Cerebellar cortex (tissue), 1 donor: ENCODE results near the gene OR2AE1.

Source experiments
- DNase-seq: peaks from one replicate; pipeline ENCODE4 v3.0.0-alpha.2; 2015; ENCODE audit warnings: low spot score

OR2AE1 gene

DNA sequence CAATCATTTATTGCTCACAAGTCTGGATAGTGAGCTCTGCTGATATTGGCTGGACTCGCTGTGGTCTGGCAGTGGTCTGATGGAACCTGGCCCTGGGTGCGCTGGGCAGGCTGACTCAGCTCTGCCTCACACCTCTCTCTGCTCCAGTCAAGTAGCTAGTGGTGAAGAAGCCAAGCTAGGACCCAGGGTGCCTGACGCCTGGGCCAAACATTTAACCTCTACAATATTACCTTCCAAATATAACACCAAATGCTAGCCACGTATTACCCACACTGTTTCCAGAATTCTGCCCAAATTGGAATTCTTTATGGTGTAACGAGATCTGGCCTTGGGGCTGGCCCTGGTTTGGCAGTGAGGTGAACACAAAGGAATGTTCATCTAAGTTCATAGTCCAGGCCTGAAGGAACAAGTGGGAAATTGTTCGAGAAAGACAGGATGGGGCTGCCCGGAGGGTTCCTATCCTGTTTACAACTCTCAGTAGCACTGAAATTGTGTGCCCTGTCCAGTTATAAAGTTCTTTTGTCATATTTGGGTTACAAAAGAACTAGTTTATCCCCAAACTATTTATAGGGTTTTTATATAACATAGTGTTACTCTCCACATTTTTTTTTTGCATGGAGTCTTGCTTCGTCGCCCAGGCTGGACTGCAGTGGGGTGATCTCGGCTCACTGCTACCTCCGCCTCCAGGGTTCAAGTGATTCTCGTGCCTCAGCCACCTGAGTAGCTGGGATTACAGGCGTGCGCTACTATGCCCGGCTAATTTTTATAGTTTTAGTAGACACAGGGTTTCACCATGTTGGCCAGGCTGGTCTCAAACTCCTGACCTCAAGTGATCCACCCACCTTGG, 16.3 kb downstream of the OR2AE1 start:
- DNase-seq, result no peak

DNA sequence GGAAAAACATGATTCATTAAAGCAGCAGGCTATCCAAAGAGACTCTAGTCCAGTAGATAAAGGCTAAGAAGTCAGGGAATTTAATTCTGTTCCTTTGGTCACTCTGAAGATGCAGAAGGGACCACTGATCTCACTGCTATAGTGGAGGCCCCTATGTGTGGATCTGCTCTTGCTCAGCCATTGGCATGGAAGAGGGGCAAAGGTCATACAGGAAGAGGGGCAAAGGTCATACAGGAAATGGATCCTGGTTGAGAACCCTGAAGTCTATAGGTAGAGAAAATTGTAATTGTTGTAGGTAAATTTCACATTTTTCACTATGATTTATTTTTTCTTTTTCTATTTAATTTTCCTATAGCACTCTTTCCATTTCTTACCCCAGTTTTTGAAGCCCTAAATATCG, 21.6 kb downstream of the OR2AE1 start:
- no peak for DNase-seq

DNA sequence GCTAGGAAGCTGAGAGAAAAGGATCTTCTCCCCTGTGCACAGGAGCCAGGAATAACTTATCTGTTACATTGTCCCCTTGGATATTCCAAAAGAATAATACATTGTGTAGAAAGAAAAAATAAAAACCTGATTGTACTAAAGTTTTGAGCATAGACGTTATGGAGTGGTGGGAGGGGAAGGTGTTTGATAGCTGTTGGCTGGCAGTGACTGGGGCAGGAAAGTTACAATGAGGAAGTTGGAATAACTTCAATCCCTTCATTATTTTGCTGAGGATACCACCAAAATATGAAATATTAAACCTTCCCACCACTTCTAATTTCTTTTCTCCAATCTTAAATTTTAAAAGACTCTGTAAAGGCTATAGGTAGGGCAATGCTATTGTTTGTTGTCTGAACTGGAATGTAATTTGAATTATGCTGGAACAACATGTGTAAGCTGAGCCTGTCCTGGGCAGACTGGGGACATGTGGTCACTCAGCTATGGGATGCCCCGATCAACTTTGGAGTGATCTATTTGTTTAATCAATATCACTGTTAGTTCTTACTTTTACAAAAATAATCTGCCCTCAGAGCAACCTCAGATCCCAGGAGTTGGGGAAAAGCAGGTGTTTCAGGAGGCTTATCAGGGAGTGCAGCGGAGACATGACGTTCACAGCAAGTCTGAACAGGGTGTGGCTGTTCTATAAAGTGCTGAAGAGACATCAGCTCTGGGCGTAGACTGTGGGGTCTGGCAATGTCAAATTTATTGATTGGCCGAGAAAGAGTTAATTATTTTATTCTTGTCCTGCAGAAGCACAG, 28.2 kb downstream of the OR2AE1 start:
- no peak for DNase-seq

DNA sequence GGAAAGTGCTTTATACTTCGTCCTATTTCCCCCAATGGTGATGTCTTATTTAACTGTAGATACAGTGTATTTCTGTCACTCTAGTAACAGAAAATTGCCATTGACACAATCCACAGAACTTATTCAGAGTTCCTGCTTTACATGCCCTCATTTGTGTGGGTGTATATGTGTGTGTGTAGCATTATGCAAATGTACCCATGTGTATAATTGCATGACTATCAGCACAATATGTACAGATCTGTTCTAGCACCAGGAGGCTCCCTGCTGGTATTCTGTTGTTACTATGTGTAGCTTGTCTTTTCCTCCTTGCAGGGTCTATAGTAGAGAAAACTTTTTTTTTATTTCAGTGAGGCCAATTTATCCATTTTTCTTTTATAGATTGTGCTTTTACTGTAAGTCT, 32.5 kb downstream of the OR2AE1 start:
- no peak for DNase-seq

DNA sequence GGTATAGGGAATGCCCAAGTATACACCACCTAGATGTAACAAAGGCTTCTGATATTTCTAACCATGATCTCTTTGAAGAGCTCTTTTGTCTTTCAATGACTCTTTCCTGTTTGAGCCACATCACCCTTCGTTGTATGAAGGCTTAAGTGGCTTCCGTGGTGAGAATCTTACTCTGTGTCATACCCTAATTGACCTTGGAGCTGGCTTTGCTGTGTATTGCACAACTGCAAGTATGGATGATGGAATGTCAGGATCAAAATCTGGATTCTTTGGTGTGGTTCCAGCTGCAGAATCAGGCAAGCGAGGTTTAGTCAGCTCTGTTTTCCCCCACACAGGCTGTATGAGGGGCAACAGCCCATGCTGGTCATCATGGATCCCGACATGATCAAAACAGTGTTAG, 33.0 kb downstream of the OR2AE1 start:
- no peak for DNase-seq

DNA sequence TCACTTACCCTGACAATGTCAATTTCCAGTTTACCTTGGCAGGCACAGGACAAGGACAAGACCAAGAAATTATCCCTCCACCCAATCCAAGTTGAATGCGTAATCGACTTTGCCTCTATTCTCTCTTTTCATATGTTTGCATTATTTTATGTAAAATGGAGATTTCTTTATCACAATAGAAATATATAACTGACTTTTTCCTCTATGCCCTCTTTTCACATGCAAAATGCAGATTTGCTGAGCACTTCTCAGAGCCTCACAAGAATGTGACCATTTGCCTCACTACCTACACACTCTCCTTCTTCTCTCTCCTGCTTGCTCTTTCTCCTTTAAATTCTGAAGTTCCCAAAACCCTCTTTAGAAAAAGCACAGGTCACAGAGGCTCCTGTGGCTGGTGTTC, 33.9 kb downstream of the OR2AE1 start:
- no peak for DNase-seq

DNA sequence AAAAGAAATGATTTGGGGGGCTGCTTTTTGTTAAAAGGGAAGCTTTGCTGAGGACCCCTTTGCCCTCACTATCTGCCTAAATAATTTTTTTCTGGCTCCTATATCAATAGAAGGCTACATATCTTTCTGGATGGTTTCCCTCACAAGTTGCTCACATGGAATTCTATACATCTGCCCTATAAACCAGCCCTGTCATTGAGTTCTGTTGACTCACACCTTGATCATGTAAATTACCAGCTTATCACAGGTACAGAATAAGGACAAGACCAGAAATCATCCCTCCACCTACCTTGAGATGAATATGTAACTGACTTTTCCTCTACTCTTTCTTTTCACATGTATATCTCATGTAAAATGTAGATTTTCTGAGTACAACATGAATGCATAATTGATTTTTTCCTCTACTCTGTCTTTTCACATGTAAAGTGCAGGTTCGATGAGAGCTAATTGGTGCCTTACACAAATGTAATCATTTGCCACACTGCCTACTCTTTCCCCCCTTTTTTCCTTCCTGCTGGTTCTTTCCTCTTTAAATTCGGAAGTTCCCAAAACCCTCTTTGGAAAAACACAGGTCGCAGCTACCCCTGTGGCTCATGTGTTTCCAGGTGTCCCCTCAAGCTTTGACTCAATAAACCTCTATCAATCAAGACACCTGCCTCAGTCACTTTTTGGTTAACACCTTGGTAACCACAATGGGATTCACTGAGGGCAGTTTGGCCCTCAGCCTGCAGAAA, 36.5 kb downstream of the OR2AE1 start:
- no peak for DNase-seq

DNA sequence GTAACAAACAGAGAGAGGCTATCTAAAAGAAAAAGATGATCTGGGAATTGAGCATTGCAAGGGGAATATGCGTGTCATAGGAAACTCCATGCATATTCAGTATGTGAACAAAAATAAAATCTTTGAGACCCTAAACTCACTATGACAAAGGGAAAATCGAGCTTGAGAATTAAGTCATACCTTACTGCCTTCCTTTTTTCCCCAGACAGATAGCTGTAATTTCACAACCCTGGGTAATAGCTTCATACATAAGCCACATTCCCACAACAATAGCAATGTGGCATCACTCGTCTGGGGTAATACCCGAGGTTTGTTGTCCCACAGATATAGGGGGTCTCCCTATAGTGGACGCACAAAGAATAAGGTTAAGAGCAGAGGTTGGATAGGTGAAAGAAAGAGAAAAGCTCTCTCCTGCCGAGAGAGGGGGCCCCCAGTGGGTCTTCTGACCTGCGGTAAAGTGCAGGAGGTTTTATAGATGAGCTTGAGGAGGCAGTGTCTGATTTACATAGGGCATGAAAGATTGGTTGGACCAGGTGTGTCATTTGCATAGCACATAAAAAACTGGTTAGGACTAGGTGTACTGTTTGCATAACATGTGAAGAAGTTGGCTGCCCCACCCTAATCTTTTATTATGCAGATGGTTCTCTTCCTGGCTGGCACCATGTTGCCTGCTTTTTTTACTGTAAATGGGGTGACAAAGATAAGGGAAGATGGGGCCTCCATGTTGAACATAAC, 37.4 kb downstream of the OR2AE1 start:
- no peak for DNase-seq

DNA sequence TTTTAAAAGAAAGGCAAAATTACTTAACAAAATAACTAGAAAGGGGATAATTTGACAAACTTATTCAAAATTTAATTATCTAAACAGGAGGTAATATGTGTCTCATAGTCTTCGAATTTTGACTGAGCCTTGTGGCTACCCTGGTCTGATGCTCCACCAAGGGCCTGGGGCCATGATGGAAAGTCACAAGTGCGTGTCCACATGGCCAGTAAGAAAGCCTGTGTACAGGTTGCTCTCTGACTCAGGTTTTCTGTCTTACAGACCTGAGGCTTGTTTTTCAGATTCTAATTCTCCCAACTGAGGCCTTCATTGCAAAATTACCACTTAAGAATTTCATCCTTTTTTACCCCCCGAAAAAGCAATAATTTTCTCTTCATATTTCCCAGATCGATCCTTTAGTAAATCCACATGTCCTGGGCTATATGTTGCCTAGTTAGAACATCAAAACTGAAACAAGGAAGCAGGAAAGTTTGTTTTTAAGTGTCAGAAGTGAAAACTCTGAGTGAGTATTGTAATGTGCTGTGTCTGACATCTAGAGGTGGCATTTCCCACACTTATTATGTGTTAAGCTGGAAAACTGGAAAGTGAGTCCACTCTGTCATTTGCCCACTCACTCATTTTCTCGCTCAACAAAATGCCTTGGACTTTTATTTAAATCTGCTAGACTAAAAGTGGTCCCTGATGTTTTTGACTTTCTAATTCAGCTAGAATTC, 39.0 kb downstream of the OR2AE1 start:
- DNase-seq, result no peak

DNA sequence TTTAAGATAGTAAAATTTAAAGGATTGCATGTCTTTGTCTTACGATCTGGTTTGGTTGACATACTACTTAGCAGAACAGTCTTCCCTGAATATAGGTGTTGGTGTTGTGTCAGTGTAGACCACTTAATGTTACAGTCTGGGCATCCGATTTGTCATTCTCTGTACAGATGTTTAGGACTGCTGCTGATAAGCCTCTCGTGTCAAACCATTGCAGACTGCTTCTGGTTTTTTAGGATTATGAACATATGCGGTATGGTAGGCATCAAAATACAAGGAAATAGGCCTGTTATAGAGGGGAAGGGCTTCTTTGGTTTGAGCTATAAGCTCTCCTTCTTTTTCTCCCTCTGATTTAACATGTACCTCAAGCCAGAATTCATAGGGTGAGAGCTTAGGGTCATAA, 41.6 kb downstream of the OR2AE1 start:
- no peak for DNase-seq

DNA sequence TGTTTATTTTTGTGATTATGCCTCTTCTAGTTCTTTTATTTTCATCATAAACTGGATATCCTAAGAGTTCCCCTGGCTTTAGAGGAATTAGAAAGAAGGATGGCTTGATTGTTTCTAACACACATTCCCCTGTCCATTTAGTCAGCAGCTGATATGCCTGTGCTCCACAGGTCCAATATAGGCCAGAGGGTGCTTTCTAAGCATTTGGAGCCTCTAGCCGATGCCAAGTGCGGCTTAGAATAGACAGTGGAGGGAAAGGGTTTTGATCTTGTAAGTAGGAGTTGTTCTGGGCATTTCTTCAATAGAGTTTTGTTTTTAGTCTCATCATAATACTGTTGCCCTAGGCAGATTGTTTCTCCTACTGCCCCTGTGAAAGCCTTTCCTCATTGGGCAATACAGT, 42.5 kb downstream of the OR2AE1 start:
- DNase-seq, result no peak

DNA sequence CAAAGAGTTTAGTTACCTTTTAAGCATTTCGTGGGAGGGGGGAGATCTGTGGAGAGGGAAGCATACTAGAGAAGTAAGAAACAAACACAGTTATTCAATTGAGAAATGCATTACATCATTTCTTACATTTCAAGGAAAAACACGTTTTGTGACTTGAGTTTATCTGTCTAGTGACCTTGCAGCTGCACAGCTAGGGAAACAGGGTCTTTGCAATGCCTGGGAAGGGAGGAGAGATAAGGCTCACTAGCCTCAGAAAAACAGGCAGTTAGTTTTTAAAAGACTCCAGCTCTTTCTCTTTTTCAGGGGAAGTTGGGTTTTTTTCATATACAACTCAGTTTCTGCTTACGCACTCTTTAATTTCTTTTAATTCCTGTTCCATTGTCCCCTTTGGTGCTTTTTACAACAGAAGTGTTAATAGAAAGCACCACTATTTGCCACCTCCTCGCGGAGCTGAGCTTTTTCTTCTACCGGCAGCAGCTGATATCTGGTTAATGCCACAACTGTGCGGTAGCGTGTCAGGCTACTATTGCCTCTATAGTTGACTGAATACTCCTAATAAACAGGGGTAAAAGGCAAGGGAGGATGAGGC, 43.5 kb downstream of the OR2AE1 start:
- no peak for DNase-seq

DNA sequence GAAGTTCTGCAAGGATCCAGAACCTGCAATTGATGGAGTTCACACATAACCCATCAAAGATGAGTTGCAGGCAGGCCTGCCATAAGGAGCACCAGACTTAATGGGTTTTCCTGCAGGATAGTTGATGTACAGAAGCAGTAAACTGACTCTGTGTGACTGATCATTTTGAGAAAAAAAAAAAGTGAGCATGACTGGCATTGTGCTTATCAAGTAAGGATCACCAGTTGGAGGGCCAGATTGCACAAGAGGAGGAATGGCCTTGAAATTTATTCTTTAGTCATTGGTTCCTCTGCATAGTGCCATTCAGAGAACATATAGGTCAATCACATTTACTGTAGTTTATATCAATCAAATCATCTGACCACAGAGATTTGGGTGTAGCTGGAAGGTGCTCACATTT, 45.2 kb downstream of the OR2AE1 start:
- no peak for DNase-seq

DNA sequence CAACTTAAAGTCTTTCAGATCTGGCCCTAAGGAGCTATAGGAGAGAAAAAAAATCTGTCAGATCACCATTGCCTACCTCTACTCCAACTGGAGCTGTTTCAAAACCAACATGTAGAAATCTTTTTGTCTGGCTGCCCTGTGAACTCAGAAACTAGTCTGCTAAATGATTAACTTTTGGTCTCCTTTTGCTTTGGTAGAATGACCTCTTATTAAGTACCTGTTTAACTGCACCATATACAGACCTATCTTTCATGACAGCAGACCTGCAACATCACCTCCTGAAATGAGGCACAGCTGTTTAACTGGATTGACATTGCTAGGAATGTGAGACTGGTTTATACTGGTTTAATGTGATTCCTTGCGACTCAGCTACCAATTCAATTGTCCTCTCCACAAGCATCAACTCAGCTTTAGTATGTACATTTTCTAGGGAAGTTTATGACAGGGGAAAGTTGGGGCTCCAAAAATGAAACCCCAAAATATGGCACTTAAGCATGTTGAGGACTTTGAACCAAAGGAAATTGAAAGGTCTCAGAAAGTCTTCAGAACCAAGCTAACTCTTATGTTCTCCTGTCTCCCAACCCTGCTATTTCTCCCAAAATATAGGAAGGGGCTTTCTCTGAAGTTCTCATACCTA, 47.2 kb downstream of the OR2AE1 start:
- DNase-seq, result no peak

DNA sequence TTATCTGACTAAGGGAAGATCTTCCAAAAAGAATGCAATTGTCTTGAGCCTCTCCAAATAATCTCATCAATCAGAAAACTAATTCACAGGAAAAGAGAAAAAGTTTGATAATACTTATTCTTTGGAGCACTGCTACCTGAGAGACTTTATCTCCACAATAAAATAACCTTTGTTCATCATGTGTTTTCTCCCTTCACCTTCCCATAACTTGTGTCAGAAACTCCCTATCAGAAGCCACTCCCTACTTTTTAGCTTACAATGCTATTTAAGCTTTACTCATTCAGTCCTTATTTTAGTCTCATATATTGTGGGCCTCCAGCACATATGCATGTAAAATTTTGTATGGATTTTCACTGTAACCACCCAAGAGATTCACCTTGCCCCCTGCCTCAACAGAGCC, 48.0 kb downstream of the OR2AE1 start:
- DNase-seq, result no peak

DNA sequence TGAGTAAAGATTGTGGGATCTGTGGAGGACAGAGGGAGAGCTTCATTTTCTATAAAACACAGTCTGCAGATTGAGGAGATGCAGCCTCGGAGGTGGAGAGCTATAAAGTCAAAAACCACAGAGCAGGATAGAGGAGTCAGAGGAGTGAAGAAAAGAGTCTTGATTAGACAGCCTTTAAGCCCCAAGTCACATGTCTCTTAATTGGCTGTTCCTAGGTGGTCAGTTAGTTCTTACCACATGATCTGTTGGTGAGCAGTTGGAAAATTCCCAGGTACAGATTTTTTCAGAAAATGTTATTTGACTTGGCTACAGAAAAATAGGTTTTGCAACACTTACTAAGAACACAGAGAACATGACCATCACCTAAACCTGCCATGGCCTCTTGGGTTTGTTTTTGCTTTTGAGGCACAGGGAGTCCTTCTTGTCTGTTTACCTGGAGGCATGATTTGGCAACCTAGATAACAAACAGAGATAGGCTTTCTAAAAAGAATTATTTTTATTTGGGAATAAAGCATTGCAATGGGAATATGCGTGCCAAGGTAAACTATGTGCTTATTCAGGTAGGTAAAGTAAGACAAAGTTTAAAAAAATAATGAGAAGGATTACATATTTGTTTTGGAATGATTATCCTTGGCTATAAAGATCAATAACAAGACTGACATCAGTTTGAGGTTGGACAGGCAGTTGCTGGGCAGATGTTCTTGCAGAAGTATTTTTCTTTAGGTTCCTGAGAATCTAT, 49.6 kb downstream of the OR2AE1 start:
- no peak for DNase-seq
